CD4-positive, alpha-beta T cell treated with Interleukin-1 beta for 1 hour (primary cell): ENCODE data around the gene MSMP.

Source experiments
- DNase-seq, 2 donors: peaks; one replicate each; pipeline ENCODE4 v3.0.0-alpha.2; 2020 to 2022

MSMP gene

DNA sequence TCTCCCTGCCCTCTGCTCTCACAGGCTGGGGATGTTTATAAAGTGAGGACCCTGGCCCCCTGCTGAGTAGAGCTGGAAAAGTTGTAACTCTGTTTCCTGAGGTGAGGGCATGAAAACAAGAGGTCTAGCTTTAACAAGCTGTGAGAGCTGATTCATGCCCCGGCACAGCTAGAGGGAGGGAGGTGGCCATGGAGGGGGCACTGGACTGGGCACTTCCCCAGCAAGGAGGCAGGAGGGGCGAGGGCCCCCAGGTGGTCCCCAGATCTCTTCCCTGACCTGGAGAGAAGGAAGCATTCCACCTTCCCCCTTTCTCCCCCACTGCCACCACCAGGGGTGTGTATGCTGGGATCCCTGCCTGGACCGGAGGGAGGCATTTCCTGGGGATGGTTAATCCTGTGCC lies at the start of gene MSMP:
Gene MSMP, minus strand, starts transcription at position 13 of the 400 bp plus-strand sequence. CDS start 147 bp downstream, outside the sequence.
- no peak for DNase-seq

DNA sequence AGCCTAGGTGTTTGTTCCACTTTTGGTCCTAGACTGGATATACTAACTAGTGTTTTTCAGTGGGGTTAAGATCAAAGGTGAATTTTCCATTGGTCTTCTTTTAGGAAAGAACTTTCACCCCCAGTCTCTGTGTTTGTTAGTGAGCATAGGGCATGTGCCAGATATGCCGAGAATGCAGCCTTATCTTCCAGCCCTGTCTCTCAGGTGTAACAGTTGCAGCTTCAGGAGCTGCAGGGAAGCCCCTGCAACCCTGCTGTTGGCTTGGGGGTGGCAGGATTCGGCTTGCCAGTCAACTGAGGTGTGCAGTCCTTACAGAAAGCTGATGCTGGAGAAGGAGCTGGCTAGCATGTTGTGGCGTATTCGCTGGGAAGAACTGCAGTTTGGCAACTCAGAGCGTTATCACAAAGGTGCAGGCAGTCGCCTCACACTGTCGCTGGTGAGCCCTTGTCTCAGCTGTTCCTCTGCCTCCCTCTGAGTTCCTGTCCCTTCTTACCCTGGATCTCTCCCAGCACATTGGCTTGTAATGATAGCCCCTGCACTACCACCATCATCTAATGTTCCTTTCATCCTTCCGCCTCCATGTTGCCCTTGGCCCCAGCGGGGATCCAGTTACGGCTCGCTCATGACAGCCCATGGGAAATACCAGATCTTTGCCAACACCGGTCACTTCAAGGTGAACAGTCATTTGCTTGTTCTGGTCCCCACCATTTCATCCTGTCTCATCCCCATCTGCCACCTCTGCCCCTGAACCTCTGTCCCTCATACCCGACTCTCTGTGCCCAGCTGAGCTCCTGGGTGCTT lies 47.5 kb upstream of the MSMP start:
- DNase-seq = no peak

- DNase-seq = no peak
These were observed 46.5 kb upstream of the MSMP start for GRCh38 chr9:35800530-35800929.

GRCh38 chr9:35798658-35799374 lies 44.7 kb upstream of the MSMP start:
- DNase-seq = no peak

DNA sequence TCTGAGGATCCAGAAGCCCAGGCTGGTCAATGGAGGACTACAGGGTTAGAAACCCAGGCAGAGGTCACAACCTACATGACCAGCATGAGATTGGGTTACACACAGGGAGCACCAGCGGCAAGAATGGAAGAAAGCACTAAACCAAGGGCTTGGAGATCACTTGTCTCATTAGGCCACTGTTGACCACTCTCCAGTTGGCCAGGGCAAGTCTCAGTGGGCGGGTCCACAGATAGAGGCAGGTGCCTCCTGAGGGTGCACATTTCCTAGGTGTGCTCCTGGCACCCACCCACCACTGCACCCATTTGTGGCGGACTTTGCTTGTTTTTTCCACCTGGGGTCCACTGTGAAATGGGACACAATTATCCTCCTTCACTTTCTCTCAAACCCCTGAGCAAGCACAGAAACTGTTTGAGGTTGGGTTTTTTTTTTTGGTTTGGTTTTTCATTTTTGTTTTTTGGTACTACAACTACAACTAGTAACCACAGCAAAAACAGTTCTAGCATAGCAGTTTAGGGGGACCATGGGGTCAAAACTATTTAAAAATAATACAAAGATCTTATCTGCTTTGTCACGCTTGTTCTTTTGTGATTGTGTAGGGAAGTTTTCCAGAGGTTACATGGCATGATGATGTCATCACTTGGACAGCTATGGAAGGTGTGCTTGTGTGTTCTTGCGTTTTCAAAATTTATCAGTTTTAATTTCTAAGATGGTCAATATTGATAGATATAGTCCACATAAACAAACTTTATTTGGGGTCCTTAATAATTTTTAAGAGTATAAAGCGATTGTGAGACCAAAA lies 43.4 kb upstream of the MSMP start:
- no peak for DNase-seq

- no peak for DNase-seq
These were observed 41.6 kb upstream of the MSMP start for GRCh38 chr9:35795695-35796094.

DNA sequence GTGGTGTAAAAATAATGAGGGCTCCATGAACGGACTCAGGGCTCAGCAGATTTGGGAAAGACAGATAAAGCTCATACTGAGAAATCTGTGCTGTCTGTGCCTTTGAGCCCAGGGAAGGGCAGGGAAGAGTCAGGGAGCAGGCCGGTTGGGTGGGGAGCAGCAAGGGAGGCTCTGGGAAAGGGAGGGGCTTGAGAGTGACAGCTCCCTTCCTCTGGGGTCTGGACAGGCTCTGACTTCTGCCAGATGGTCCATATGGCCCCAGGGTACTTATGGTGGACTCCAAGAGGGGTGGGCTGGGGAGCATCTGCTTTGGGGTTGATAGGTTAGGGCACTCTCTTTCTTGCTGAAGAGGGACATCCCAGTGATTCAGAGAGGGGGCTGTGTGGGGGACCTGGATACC lies 39.4 kb upstream of the MSMP start:
- DNase-seq = no peak

GRCh38 chr9:35792826-35793225 lies 38.8 kb upstream of the MSMP start:
- DNase-seq = no peak

DNA sequence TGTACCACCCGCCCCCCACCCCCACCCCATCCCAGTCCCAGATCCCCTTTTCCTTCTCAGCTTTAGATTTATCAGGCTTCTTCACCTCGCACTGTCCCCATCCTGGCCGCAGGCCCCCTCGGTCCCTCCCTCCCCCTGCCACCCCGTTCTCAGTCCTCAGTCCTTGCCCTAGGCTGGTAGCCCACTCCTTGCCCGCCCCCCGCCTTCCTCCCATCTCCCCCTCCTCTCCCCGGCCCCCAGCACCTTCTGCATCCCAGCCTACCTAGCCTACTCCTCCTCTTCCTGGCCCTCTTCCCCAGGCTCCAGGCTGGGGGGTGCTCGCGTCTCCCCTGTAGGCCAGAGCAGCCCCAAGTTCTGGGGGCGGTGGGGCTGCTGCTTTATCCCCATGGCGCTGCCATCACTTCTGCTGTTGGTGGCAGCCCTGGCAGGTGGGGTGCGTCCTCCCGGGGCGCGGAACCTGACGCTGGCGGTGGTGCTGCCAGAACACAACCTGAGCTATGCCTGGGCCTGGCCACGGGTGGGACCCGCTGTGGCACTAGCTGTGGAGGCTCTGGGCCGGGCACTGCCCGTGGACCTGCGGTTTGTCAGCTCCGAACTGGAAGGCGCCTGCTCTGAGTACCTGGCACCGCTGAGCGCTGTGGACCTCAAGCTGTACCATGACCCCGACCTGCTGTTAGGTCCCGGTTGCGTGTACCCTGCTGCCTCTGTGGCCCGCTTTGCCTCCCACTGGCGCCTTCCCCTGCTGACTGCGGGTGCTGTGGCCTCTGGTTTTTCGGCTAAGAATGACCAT lies 38.1 kb upstream of the MSMP start:
- no peak for DNase-seq

- no peak for DNase-seq
These were observed 37.3 kb upstream of the MSMP start, which contains the start of gene NPR2 for GRCh38 chr9:35791297-35791921. TSS of gene NPR2 (plus strand) at chr9:35791591. CDS start at chr9:35792409, 818 bp downstream.

DNA sequence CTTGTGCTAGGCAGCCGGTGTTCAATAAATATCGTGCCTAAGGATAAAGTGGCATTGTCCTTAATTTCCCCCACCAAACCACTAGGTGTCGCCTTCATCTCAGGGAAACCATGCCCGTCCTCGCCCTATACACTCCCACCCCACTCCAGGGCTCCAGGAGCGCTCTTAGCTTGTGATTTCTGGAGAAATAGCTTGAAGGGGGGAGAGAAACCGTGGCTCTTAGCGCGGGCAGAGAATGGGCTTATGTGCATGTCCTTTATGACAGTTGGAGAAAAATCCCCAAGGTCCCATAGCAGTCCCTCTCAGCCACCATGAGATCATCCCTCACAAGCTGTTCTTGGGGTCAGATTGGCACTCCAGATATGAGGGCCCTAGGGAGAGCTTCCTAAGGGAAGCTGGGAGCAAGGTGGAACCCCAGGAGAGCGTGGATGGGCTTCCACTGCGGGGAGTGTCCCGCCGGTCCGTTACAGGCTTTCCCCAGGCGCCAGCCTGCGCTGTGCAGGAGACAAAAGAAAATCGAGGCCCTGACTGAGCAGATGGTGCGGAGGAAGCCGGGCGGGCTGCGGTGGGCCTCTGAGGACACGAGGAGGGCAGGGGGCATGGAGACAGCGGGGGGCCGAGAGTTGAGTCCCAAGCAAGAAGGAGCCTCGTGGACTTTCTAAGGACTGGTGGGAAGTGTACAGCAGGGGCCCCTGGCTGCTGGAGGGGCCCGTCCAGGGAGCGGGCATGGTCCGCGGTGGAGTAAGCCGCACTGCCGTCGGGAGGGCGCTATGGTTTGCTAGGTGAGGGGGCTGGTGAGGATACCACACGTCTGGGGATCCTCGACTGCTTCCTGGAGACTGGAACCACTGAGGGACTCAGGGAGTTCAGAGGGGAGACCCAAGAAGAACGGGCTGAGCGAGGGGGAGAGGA lies 36.6 kb upstream of the MSMP start:
- DNase-seq = peak; percentile 62 to 76

DNA sequence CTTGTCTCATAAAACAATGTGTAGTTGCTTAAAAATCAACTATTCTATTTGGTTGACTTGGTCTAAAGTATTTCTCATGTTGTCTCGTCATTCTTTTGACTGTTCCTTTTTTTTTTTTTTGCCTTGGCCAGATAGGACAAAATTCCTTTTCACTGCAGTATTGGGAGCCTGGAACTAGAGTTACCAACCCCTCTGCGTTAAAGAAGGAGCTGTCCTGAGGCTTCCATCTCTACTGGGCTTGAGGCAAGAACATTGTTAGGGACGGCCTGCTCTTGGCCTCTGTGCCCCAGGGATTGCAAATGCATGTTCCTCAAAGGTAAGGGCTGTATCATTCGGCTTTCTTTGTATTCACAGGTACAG lies 35.9 kb upstream of the MSMP start:
- DNase-seq = no peak

GRCh38 chr9:35789541-35789940 lies 35.5 kb upstream of the MSMP start:
- DNase-seq = no peak

GRCh38 chr9:35783418-35783817 lies 29.3 kb upstream of the MSMP start:
- DNase-seq = no peak

DNA sequence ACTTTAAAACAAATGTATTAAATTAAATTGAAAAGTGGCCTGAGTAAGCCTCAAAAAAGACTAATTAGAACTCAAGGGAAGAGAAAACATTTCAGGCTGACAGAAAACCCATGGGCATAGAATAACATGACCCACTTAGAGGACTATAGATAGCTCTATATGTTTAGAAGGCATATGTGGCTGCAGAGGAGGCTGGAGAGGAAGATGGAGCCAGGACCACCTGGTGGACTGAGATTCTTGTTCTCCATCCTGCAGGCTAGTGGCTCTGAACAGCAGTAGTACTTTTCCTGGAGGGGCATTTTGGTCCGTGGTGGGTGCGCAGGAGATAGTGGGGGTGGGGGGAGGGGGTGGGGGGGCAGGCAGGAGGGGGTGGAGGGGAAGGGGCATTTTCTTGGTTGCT lies 27.0 kb upstream of the MSMP start:
- DNase-seq = no peak

GRCh38 chr9:35778496-35778895 lies 24.4 kb upstream of the MSMP start:
- DNase-seq = no peak

- no peak for DNase-seq
These were observed 21.9 kb upstream of the MSMP start for GRCh38 chr9:35776018-35776417.

DNA sequence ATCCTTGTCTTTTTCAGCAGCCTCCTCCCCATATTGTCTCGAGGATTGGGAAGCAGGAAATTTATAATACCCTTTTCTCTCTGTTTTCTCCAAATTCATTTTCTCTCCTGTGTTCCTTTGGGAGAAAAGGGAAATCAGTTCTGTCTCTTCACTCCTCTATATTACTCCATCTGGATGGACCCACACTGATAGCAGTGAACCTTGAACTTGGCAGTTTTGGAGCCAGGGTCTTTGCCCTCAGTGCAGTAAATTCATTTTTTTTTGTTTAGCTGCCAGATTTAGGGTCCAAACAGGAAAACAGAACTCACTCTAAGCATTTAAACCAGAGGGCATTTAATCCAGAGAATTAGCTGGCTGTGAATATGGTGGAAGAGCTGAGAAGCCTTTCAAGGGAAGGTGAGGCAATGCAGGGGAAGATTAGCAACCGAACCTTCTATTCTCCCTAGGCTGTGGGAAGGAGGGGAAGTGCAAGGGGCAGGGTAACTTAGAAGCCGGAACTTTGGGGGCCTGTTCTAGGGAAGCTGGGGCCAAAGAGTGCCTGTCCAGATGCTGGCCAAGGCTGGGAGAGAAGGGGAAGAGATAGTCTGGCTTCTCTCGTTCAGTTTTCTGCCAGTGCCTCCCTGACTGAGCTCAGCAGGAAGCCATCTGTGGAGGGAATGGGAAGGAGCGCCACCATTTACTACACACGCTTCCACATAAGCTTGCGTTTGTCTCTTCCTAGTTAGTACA lies 21.0 kb upstream of the MSMP start:
- DNase-seq = no peak

DNA sequence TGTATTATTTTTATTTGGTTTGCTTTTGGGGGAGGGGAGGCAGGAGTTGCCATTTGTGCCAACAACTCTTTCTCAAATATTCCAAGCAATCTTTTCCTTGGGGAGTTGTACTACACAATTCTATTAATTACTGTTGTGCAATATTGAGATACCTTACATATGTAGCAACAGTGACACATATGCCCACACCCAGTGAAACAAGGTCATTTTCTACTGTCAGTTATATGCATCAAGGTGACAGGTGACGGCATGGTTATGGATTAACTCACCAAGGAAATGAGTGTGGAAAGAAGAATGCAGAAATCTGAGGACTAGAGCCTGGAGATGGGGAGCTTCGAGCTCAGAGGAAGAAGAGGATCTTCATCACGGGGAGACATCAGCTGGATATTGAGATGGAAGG lies 17.9 kb upstream of the MSMP start:
- DNase-seq = no peak

- no peak for DNase-seq
These were observed 17.5 kb upstream of the MSMP start for GRCh38 chr9:35771534-35771933.

DNA sequence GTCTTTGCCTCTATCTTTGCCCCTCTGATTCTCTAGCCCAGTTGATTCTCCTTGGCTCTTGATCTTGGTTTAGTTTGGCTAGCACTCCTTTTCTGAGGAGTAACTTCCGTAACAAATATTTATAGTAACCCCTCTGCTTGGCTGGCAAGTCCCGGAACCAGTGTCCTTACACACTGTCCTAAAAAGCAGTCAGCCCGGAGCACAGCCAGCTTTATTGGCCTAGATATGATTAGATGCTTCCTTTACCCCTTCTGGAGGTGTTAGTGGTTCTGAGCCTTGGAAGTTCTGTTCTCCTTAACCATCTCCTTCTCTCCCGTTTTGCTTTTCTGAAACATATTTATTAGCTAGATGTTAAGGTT lies 17.0 kb upstream of the MSMP start:
- DNase-seq = no peak
